Measurements from ENCODE around the gene CKS2. TPM values are rescaled to one million over a fixed set of nuclear protein-coding genes. Genes with fewer than 3 reads are reported as not detected.

The CKS2 gene
- total and polyA plus RNA-seq, 2 experiments from 2014 or later: 512 to 1,783 TPM

GRCh38 chr9:89351584-89352300 is 40.7 kb downstream of the CKS2 start:
- DNase-seq (ENCODE audit: low spot score) (no peak), ATAC-seq (no peak)
- no peak overlapping the region for H2AFZ ChIP-seq
- no peak overlapping the region for H3K4me2 ChIP-seq
- H4K20me1 ChIP-seq (replicated peaks; ENCODE audit: insufficient read depth): peaks cover 22% of the 10 kb centered on the region
- H3K4me3 ChIP-seq: no peak overlapping the region
- Mint-ChIP-seq H3K27ac (no peak overlapping the region), H3K4me3 (no peak overlapping the region), H3K36me3 (ENCODE audit: low read depth) (peaks cover 95% of the 10 kb centered on the region), H3K27me3 (ENCODE audit: insufficient read depth, low read depth, poor library complexity) (peaks cover 2% of the 10 kb centered on the region), H3K4me1 (no peaks in the 10 kb centered on the region), H3K9me3 (no peaks in the 10 kb centered on the region)
- no peaks in the 10 kb centered on the region for H3F3A ChIP-seq (replicated peaks; ENCODE audit: low read depth)
- peaks cover 3% of the 10 kb centered on the region; the same call in 1 of the 2 replicates for H3K79me2 ChIP-seq (replicated peaks; ENCODE audit: insufficient read depth)
- peaks cover 51% of the 10 kb centered on the region for H3K36me3 ChIP-seq (ENCODE audit: insufficient read depth)
- no peak overlapping the region for H3K27ac ChIP-seq (ENCODE audit: low read depth)
- H3K27me3 ChIP-seq (ENCODE audit: insufficient read depth): no peaks in the 10 kb centered on the region
- H3K4me1 ChIP-seq (ENCODE audit: insufficient read depth): no peaks in the 10 kb centered on the region
- H3K9me2 ChIP-seq (ENCODE audit: insufficient read depth): no peaks in the 10 kb centered on the region
- no peak for TF ChIP-seq ZNF331 (CRISPR knock-in tag; IDR thresholded peaks at IDR 0.05; ENCODE audit: low read depth)
- TF ChIP-seq STAT1 (IDR thresholded peaks at IDR 0.05; ENCODE audit: unreplicated experiment): no peak
- TF ChIP-seq EZH2 (IDR thresholded peaks at IDR 0.05; ENCODE audit: low read depth, unreplicated experiment): no peak
- TF ChIP-seq POLR2AphosphoS5 (IDR thresholded peaks at IDR 0.05; ENCODE audit: low read depth): no peak
- no peak for TF ChIP-seq CTCF (conservative IDR thresholded peaks at IDR 0.05; ENCODE audit: low read depth in 2 of 2)
- no peak for TF ChIP-seq NANOG (IDR thresholded peaks at IDR 0.05; ENCODE audit: borderline replicate concordance)

- peaks cover 58% of the 10 kb centered on the region for H3K36me3 ChIP-seq (ENCODE audit: insufficient read depth)
- H2AFZ ChIP-seq: no peak overlapping the region
- H3K27me3 ChIP-seq (ENCODE audit: insufficient read depth): no peaks in the 10 kb centered on the region
- H3K27me3 Mint-ChIP-seq (ENCODE audit: insufficient read depth, low read depth, poor library complexity): peaks cover 2% of the 10 kb centered on the region
- no peak overlapping the region for H3K27ac Mint-ChIP-seq
- no peaks in the 10 kb centered on the region for H3K9me3 Mint-ChIP-seq
- H3K4me1 ChIP-seq (ENCODE audit: insufficient read depth): no peaks in the 10 kb centered on the region
- TF ChIP-seq NANOG (IDR thresholded peaks at IDR 0.05; ENCODE audit: borderline replicate concordance) (no peak), EZH2 (IDR thresholded peaks at IDR 0.05; ENCODE audit: low read depth, unreplicated experiment) (no peak), ZNF462 (CRISPR knock-in tag; IDR thresholded peaks at IDR 0.05) (no peak)
- H3F3A ChIP-seq (replicated peaks; ENCODE audit: low read depth): no peaks in the 10 kb centered on the region
- H3K27ac ChIP-seq (ENCODE audit: low read depth): no peak overlapping the region
- H3K4me1 Mint-ChIP-seq: no peaks in the 10 kb centered on the region
- peaks cover 97% of the 10 kb centered on the region for H3K36me3 Mint-ChIP-seq (ENCODE audit: low read depth)
- no peaks in the 10 kb centered on the region for H3K9me2 ChIP-seq (ENCODE audit: insufficient read depth)
- no peak overlapping the region for H3K4me3 ChIP-seq
- H3K79me2 ChIP-seq (replicated peaks; ENCODE audit: insufficient read depth): peaks cover 3% of the 10 kb centered on the region; the same call in 1 of the 2 replicates
- no peak overlapping the region for H3K4me3 Mint-ChIP-seq
- H4K20me1 ChIP-seq (replicated peaks; ENCODE audit: insufficient read depth): peaks cover 16% of the 10 kb centered on the region
- ATAC-seq: no peak
- H3K4me2 ChIP-seq: no peak overlapping the region
- DNase-seq (ENCODE audit: low spot score): no peak
Measured at GRCh38 chr9:89352451-89352850, 41.5 kb downstream of the CKS2 start.
